Tibial nerve (tissue), 3 donors: Measurements from ENCODE around the gene KLF4.

Source experiments
- EP300 ChIP-seq, 2 donors: sonication (generic); formaldehyde crosslinking; IDR thresholded peaks; one replicate each; pipeline ENCODE4 v1.6.1; 2017; ENCODE audit warnings: antibody characterized with exemption in 2 of 2, mild to moderate bottlenecking in 1 of 2
- POLR2A ChIP-seq, 2 donors: fragments of 450-650 bp; IDR thresholded peaks; one replicate each; pipeline ENCODE4 v1.6.1; 2017; ENCODE audit warnings: antibody characterized with exemption in 2 of 2, mild to moderate bottlenecking in 2 of 2, moderate library complexity in 2 of 2

GRCh38 chr9:107446491-107446890 is 43.1 kb downstream of the KLF4 start:
- TF ChIP-seq EP300 (IDR thresholded peaks at IDR 0.05), result no peak
- TF ChIP-seq POLR2A (IDR thresholded peaks at IDR 0.05), result no peak
